Activated gamma-delta T cell treated with Interleukin-2 at 50 U/mL for 16 hours (primary cell): Measurements from ENCODE around the gene PRDM13.
A peak's percentile ranks its signal among the peaks of the same experiment; 100 is the strongest.
"Not testable (repeated sequence)": the region's sequence is repeated elsewhere in the genome, so short reads cannot be mapped to it uniquely, and the experiment has no call there.

Experiments
- DNase-seq: peaks from one replicate; pipeline ENCODE4 v3.0.0-alpha.2; 2020

Gene PRDM13

DNA sequence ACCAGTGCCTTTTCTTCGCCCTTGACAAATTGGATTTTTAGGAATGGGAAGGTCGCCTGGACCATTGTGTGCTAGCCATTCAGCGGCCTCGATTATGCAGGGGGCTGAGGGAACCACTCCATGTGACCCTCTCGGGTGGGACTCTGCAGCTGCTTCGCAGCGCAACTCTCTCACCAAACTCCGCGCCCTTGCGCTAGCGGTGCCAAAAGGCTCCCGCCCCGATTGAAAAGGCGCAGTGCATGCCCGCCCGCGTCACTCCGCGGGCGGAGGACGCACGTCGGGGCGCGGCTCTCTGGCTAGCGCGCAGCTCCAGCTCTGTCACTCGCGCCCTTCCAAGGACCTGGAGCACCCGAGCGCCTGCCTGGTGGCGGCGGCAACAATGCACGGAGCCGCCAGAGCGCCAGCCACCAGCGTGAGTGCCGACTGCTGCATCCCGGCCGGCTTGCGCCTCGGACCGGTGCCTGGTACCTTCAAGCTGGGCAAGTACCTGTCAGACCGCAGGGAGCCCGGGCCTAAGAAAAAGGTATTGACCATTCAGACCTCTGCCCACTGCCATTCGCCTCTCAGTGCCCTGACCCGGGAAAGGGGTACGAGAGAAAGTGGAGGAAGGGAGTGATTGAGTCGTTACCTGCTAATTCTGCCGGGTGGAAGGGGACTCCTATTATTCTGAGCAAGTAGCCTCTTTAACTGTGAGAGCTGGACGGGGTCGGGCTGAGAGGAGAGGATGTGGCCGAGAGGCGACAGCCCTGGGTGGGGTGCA lies at the start of gene PRDM13:
TSS of gene PRDM13 (plus strand) at position 178 of the 760 bp plus-strand sequence. CDS start at position 380, 202 bp downstream.
- no peak for DNase-seq

DNA sequence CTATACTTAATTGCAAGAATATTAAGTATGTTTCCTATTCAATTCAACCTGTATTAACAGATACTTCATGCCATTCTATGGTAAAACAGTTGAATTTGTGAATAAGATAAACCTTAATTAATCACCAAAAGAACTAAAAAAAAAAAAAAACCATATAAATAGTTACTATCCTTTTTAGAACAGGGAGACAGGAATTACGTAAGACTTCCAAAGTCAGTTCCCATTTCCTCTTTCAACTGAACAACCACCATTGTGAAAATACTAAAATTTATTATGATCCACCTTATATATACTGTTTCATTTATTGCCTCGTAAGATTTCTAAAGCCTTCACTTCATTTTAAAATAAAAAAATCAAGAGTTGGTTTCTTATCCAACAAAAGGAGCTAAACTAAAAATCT lies 47.6 kb upstream of the PRDM13 start:
- DNase-seq = no peak

DNA sequence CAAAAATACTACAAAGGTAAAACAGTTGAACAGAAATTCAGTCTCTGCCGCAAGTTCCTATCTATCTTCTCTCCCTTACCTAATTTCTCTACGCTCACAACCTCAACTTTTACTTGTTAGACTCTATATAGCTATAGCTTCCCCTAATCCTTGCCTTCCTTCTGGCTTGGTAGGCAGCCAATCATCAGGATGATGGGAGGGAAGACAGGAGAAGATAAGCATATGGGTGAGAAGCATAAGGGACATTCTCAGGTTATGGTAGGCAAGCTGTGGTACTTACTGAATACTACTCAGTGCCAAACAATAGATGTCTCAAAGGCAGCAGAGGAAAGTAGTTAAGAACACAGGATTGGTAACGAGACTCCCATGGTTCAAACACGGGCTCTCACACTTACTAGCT lies 46.0 kb upstream of the PRDM13 start:
- DNase-seq = no peak

DNA sequence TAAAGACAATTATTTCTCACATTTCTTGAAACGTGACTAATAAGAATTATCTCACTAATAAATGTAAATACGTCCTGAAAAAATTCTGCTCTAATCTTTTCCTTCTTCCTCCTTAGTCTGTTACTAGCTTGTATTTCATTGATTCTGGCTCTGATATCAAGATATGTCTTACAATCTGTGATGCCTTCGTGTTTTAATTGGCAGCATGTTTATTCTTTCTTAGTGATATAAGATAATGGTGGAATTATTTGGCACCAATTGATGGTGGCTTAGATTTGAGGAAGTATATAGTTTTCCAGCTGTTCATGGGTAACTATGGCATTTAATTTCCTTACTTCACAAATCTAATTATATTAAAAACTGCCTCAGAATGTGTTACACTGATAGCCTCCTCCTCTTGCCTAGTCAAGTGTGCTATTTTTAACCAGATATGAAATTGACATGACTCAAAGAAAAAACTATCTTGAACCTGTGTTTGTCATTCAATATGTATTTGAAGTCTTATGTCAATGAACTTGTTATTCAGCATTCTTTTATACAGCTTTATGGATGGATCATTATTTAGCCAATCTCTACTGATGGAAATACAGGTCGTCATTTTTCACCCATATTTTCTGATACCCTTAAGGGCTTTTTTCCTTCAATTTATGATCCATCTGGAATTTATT lies 43.4 kb upstream of the PRDM13 start:
- no peak for DNase-seq

DNA sequence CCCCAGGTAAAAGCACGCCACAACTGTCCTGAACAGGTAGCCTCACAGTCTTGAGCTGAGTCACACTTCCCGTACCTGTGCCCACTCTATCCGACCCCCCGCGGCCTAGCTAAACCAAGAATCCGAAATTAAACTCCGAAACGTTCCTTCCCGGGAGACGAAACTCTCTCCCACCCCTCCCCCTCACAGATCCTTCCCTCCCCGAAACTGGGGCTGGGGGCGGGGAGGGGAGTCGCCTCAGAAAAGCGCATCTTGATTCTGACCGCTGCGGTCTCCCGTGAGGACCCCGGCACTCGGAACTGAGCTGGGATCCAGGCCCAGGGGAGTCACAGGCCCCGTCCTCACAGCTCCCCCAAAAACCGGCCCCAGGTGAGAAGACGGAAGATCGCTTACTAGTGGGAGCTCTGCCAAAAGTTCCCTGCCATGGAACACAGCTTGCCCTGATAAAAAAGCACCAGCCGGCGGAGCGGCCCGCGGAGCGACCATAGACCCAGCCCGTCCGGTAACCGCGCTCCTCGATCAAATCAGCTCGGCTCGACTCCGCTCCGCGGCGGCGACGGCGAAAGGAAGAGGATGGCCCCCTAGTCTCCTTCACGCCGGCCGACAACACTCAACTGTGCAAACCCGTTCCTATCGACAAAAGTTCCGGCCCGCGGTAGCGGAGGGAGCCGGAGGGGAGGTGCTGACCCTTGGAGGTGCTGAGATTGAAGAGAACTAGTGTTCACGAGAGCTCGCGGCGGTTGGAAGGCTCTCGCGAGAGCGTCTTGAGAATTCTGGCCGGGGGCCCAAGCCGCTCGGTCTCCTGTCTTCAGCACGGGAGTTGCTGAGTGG lies 38.3 kb upstream of the PRDM13 start, which contains the start of gene CCNC:
TSS of gene CCNC (minus strand) at position 558 of the 831 bp plus-strand sequence. CDS start at position 425, 133 bp downstream.
- DNase-seq = peak; percentile 85

DNA sequence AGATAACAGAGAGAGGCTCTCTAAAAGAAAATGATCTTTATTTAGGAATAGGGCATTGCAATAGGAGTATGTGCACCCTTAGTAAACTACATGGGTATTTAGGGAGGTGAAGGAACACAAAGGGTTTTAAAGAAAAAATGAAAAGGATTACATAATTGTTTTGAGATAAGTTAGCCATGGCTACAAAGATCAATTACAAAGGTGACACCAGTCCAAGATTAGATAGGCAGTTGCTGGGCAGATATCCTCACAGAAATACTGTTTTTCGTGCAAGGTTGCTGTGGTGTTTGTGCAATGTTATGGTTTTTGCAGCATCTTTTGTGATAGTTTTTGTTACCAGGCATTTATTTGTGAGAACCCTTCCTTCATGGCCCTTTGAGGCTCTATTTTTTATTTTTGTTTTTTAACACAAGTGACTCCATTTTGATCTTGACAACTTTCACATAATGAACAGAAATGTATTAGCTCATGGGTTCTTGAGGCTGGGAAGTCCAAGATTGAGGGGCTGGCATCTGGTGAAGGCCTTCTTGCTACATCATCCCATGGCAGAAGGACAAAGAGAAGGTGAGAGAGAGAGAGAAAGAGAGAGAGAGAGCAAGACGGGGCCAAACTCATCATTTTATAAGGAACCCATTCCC lies 32.5 kb upstream of the PRDM13 start:
- no peak for DNase-seq

DNA sequence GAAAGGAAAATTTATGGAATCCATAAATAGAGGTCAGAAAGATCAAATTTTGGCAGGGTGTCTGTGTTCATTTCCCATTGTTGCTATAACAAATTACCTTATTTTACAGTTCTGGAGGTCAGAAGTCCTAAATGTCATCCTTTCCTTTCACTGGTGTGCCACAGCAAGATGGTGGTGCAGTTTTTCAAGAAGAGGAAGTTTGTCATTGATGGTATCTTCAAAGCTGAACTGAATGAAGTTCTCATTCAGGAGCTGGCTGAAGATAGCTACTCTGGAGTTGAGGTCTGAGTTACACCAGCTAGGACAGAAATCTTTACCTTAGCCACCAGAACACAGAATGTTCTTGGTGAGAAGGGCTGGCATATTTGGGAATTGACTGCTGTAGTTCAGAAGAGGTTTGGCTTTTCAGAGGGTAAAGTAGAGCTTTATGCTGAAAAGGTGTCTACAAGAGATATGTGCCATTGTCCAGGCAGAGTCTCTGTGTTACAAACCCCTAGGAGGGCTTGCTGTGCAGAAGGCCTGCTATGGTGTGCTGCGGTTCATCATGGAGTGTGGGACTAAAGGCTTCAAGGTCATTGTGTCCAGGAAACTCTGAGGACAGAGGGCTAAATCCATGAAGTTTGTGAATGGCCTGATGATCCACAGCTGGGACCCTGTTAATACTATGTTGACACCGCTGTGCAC lies 30.9 kb upstream of the PRDM13 start:
- no peak for DNase-seq

DNA sequence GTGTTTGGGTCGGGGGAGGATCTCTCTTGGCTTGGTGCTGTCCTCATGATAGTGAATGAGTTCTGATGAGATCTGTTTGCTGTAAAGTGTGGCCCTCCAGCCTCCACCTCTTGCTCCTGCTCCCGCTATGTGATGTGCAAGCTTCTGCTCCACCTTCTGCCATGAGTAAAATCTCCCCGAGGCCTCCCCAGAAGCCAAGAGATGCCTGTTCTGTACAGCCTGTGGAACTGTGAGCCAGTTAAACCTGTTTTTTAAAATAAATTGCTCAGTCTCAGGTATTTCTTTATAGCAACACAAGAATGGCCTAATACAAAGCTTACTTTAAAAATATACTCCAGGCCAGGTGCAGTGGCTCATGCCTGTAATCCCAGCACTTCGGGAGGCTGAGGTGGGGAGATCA lies 26.9 kb upstream of the PRDM13 start:
- no peak for DNase-seq

DNA sequence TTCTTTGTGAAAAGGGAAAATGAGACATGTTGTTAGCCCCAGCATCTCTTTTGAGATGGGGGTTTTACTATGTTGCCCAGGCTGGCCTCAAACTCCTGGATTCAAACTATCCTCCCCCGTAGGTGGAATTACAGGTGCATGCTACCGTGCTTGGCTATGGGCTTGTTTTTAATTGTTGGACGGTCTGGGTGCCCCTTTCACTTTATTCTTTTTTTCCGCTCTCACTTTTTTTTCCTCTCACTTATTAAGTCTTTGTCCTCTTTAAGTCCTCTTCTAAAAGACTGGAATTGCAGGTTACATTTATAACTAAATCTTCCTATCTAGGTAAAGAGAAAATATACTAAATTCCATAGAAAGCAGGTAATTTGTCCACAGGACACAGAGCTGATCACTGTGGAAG lies 18.8 kb upstream of the PRDM13 start:
- no peak for DNase-seq

DNA sequence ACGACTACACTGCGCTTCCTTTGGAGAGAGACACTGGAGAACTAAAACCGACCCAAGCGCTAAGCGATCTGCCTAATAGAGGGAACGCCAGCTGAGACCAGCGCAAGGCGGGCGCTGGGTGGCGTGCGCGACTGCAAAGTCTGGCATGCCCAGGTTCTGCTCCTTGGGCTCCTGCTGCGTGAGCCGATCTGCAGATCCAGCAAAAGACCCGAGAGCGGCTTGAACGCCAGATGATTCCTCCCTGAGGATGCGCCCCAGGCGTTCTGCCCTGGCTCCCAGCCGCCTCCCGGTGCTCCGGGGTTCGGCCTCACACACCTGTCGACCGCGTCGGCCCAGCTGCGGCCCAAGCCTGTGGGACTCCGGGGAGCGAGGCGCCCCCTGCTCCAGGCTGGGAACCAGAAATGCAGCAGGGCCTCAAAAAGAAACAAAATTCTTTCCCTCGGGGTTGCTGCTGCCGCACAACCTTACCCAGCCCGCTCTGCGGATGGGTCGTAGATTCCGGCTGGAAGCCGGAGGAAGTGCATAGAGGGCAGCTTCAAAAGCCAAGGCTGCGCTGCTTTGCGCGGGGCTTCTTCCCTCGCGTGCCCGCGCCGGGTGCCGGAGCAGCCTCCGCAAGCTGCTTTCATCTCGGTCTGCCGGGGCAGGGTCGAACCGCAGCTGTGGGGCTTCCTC lies 17.9 kb upstream of the PRDM13 start:
- peak; percentile 59 for DNase-seq

DNA sequence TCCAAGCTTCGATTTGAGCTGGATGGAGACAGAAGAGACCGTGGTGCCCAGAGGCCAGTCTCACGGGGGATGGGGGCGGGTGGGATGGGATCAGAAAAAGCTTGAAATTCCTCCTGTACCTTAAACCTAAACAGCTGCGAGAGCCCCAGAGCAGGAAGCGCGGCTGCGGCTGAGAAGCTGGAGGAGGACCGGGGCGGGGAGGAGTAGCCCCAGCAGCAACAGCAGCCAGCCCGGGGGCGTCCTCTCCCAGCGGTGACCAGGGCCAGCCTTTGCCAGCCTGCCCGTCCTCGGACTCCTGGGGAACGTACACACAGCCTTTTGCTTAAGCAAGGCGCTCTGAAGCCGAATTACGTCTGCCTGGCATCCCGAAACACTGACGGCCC lies 17.4 kb upstream of the PRDM13 start:
- DNase-seq = no peak

DNA sequence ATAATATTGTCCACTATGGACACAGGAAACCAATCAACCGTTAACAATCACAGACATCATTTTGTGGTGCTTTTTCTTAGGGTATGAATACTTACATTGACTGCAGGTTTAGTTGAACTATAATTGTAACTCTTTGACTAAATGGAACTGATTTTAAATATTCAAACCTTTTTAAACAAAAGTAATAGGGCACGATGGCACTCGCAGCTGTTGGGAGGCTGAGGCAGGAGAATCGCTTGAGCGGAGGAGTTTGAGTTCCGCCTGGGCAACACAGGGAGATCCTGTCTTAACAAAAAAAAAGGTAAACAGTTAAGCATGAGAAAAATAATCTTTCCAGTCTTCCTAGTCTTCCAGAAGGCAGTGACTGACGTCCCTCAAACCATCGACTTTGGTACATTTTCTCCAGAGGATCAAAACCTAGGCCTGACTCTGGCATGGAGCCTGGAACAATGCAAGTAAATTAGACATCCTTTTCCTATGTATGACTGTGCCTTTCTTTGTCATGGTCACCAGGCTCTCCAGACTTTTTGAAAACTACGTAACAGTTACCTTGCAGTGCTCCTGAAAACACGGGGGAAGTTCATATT lies 16.6 kb upstream of the PRDM13 start:
- no peak for DNase-seq

DNA sequence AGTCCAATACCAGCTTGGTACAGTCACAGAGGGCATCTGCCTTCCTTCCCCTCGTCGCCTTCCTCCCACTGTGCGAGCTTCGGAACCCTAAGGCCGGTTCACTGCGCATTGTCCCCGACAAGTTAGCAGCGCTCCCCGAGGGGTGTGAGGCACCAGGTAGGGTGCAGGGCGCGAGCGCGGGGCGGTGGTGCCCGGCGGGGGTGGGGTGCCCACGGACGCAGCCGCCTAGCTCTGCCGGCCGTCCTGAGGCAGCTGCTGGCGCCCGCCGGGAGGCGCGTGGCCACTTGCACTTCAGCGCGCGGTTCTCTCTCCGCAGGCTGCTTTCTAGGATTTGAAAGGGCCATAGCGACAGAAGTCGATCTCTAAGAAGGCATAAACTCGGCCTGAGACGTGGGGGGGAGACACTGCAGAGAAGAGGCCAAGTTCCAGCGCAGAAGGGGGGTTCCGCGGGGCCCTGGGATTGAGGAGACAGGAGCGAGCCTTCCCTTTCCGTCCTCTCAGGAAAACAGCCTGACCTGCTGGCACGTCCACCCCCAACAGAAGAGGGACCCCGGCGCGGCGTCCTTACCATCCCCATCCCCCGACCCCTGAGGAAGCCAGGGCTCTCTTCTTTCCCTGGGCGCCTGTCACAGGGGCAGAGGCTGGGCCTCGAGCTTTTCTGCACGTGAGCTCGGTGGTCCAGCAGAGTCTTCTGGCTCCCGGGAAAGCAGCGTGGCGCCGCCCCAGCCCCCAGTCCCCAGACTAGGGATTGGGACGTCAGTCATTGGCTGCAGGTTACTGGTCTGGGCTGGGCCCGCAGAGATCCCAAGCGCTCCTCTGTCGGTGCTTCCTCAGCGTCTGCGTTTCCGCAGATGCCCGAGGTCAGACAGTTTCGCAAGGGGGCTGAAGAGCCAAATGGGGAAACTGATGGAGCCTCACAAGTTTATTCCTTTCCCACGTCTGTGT lies 15.6 kb upstream of the PRDM13 start:
- DNase-seq = no peak

DNA sequence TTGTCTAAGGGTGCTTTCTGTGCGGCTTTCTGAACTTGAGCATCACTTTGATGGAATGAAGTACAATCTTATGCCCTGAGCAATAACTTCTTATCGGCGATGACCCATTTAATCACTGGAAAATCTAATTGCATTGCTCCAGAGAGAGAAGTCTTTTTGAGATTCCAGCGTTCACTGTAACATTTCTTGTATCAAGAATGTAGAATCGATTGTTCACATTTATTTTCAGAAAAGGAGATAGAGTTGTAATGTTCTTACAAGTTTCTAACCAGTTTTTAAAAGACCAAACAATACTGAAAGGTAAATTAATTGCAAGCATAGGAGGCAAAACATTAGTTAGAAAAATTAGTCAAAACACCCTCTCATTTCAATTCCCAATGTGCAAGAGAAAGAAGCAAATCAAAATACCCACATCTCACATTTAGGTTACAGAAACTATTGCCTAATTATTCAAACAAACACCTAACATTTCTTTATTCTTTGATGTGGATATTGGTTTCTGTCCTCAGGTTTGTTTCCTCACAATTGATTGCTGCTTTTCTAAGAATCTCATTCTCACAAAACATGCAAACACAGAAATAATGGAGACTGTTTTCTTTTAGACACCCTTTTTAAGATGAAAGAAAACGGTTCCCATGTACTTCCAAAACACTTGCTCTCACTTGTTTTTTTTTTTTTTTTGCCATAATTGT lies 14.8 kb upstream of the PRDM13 start:
- DNase-seq = no peak

DNA sequence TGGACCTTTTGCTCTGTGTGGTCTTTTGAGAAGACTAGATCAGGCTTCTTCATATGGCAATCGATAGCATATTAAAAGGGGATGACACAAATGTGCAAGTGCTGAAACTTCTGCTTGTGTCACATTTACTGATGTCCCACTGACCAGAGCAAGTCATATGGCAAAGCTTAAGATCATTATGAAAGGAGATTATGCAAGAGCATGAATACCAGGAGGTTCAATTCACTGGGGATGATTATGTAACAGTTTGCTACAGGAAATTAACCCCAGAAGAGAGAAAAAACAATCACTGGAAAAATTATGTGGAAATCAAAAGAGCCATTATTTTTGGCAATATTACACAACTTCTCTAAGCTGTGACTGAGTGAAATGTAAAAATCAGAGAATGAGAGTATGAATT lies 13.7 kb upstream of the PRDM13 start:
- no peak for DNase-seq

DNA sequence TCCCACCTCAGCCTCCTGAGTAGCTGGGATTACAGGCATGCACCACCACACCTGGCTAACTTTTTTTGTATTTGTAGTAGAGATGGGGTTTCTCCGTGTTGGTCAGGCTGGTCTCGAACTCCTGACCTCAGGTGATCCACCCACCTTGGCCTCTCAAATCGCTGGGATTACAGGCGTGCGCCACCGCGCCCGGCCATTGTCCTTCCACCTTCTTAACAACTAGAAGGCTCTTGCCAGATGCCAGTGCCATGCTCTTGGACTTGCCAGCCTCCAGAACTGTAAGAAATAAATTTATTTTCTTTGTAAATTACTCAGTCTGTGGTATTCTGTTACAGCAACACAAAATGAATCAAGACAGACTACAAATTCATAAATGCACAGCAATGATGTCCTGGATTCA lies 11.9 kb upstream of the PRDM13 start:
- not testable (repeated sequence) for DNase-seq

DNA sequence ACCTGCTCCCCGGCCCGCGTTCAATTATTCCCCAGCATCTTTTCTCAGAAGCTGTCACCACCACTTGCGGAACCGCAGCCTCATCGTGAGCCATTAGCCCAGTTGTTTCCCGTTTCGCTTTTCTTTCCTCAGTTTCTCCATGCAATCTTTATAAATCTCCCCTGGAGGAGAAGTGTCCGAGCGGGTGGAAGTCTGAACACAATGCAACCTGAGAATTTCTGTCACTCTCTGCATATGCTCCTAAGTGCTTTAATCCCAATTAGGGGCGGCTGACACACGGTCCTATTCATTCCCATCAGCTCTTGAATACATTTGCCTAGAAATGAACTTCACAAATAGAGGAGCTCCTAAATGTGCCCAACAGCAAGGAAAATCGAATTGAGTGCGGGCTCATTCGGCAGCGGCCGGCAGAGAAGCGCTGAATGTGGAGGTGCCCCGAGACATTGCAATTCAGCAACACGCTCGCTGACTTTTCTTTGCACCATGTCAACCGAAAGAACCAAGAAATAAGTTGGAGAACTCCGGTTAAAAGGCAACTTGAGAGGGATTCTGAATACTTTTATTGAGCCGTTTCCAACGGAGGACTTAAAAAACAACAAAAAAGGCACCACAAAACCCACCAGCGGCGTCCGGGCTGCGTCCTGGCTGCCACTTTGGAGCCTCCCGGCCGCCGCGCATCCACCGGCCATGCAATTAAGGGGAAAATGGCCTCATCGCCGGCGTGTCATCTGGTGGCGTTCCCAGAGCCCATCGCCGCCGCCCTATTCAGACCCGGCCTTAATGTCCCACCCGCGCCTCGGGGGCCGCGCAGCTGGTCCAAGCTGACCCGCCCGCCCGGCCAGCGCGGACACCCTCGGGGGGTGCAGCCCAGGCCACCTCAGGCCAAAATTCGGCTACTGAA lies 3.9 kb upstream of the PRDM13 start:
- no peak for DNase-seq

DNA sequence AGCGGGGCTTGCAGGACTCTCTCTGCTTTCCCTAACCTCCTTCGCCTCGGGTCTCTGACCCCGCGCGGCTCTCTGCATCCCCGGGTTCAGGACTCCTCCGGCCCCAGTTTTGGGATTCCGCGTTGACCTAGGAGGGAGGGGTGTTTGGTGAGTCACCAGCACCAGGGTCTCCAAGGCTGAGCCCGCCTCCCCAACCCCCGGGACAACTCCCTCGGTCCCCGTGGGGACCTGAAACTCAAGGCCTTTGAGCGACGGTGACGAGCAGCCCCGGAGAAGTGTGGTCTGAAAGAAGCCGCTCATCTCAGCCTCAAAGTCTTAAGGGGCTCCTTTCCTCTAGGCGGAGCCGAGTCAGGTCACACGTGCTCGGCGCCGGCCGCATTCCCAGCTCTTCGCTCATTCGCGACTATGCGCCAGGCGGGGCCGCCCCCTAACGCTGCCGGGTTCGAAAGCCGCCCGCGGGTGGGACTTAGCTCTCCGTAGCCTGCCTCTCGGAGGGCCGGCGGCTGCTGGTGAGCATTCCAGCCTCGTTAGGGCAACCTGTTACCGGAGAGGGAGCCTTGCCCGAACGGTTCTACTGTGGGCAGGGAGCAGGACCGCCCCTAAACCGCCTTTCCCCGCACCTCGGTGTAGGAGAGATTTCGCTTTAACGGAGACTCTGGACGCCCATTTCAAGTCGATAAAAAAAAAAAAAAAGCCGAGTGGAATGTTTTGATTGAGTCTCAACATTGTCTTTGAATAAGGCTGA lies 3.0 kb upstream of the PRDM13 start:
- no peak for DNase-seq
